Keratinocyte (primary cell): Measurements from ENCODE around the gene CA9.

Source experiments
- CTCF ChIP-seq, 3 experiments: IDR thresholded peaks in 1 of 3; conservative IDR thresholded peaks in 1 of 3; optimal IDR thresholded peaks in 1 of 3; 2 replicates in 2 of 3; 3 replicates in 1 of 3; pipeline versions ENCODE3 to v1.5.1; 2011; ENCODE audit warnings: low read length in 3 of 3, mild to moderate bottlenecking in 3 of 3, moderate library complexity in 2 of 3, control low read depth in 1 of 3, inconsistent platforms in 1 of 3; ENCODE audit not compliant: insufficient read depth in 2 of 3; ENCODE audit errors: extremely low read depth in 1 of 3
- EZH2 ChIP-seq: IDR thresholded peaks from one replicate; pipeline ENCODE4 v1.6.1; 2012; ENCODE audit warnings: inconsistent platforms, mild to moderate bottlenecking, low read length, moderate library complexity

GRCh38 chr9:35702696-35703095, 29.0 kb downstream of the CA9 start:
- TF ChIP-seq CTCF (optimal IDR thresholded peaks at IDR 0.05 in 1 of 3, IDR thresholded peaks at IDR 0.05 in 1 of 3, conservative IDR thresholded peaks at IDR 0.05 in 1 of 3; ENCODE audit: extremely low read depth in 1 of 3, insufficient read depth in 2 of 3, low read length in 3 of 3), result no peak
- no peak for TF ChIP-seq EZH2
